GM18951 (cell line): ENCODE data around the gene CCDC57.
"Not testable (repeated sequence)": the region's sequence is repeated elsewhere in the genome, so short reads cannot be mapped to it uniquely, and the experiment has no call there.

Experiments used
- POLR2A ChIP-seq: IDR thresholded peaks from 4 replicates; pipeline ENCODE4 v1.6.1; 2011; ENCODE audit warnings: mild to moderate bottlenecking; ENCODE audit not compliant: insufficient read length, insufficient read depth; ENCODE audit errors: extremely low read depth
- in situ Hi-C: fragments of 300-500 bp; cut with MboI; formaldehyde crosslinking; loops from one replicate; pipeline ENCODE4 v1.12.0; 2022; ENCODE audit warnings: low sequenced_read_pairs, mixed read lengths, inconsistent platforms; ENCODE audit not compliant: unreplicated experiment

Gene CCDC57

DNA sequence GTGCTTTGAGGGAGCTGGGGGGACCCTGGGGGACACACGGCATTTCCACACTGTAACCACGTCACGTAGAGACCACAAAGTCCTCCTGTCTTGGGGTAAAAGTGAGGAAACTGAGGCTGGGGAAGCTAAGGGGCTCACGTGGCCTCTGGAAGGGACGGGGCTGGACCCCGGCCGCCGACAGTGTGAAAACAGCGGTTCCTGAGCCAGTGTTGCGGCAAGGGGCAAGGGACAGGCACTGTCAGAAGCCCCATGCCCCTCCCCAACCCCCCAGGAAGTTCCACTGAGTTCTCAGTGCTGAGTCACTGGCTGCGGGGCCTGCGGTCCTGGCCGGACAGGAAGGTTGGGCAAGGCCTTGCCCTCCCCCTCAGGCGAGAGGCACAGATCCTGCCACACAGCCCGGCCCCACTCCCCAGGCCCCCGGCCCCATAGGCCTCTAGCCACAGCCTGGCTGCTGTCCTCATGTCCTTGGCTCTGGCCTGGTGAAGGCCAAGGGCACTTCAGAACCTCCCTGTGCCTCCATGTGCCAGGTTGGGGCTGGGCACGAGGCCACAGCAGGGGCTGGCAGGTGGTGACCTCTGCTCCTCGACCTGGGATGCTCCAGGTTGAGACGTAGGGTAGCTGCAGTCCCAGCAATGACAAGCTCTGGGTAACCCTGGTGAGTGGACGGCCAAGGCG lies 5.0 kb upstream of the CCDC57 start:
- in situ Hi-C loops = no loop called here
- TF ChIP-seq POLR2A = no peak

DNA sequence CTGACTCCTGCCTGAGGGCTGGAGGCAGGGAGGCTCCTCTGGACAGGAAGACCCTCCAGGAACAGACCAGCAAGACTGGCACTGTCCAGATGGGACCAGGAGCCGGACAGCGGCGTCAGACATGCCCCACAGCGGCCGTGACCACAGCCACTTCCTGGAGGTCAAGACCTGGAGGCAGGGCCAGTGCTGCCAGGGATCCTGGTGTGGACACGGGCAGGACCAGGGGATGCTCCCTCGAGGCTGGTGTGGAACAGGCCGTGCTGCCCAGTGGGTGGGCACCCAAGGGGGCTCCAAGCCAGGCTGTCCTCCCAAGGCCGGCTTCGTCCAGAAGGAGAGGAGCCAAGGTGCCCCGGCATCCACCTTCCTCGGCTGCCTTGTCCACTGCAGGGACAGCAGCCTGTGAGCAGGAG lies 4.5 kb upstream of the CCDC57 start:
- TF ChIP-seq POLR2A = no peak
- in situ Hi-C loops = no loop called here

GRCh38 chr17:82216301-82217119 lies 3.9 kb upstream of the CCDC57 start:
- in situ Hi-C loops = no loop called here
- TF ChIP-seq POLR2A = peak; percentile 38

- TF ChIP-seq POLR2A = no peak
- in situ Hi-C loops = no loop called here
These were observed 3.3 kb upstream of the CCDC57 start for GRCh38 chr17:82215972-82216300.

GRCh38 chr17:82215095-82215971 lies 2.7 kb upstream of the CCDC57 start:
- in situ Hi-C loops = no loop called here
- no peak for TF ChIP-seq POLR2A

DNA sequence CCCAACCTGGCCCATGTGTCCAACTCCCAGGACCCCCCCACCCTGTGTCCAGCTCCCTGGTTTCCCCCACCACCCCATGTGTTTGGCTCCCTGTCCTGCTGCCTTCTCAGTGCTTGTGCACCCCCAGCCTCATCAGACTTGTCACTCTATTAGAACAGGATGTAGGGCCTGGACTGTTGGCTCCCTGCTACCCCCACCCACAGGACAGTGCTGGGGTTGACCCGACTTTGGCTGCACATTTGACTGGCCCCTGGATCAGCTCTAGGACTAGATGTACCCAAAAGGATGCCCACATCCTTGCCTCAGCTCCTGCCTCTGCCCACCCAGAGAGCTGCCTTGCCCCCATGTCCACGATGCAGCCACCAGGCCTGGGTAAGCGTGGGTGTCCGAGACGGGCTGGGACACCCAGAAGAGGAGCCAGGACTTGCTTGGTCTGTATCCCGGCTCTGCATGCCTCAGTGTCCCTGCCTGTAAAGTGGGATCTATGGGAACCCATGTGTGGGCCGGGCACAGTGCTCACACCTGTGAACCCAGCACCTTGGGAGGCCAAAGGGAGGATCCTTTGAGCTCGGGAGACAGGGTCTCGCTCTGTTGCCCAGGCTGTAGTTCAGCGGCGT lies 1.5 kb upstream of the CCDC57 start:
- TF ChIP-seq POLR2A = no peak
- in situ Hi-C loops = no loop called here

DNA sequence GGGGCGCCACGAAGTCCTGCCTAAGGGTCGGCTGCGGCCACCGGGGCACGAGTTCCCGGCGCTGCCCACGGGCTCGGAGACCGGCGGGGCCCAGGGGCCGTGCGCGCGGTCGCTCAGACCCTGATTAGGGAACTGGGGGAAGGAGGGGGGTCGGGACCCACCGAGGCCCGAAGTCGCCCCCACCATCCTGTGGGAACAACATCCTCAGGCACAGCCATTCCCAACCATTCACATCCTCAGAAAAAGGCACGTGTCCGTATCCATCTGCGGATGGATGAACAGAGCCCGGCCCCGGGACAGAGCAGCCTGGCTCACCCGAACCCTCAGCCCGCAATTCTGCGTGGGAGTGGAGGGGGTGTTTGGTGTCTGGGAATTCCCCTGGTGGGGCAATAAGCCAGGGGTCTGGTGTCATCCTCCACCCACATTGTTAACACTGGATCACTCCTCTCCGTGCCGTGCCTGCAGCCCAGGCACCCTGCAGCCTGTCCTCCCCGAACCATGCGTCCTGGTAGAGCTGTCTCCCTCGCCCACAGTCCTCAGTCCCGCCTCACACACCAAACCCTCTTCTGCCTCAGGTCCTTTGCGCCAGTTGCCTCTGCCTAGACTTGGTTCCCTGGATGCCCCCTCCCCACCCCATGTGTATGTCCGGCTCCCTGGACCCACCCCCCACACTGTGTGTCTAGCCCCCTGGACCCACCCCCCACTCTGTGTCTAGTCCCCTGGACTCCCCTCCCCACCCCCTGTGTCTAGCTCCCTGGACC lies 789 bp upstream of the CCDC57 start:
- TF ChIP-seq POLR2A = no peak
- in situ Hi-C loops = no loop called here

DNA sequence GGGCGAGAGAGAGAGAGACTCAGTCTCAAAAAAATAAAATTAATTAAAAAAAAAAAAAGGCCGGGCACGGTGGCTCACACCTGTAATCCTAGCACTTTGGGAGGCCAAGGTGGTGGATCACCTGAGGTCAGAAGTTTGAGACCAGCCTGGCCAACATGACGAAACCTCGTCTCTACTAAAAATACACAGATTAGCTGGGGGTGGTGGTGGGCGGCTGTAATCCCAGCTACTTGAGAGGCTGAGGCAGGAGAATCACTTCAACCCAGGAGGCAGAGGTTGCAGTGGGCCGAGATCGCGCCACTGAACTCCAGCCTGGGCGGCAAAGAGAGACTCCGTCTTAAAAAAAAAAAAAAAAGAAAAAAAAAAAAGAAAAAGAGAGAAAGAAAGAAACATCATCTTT lies 2.0 kb downstream of the CCDC57 start:
- in situ Hi-C loops = not testable (repeated sequence)

DNA sequence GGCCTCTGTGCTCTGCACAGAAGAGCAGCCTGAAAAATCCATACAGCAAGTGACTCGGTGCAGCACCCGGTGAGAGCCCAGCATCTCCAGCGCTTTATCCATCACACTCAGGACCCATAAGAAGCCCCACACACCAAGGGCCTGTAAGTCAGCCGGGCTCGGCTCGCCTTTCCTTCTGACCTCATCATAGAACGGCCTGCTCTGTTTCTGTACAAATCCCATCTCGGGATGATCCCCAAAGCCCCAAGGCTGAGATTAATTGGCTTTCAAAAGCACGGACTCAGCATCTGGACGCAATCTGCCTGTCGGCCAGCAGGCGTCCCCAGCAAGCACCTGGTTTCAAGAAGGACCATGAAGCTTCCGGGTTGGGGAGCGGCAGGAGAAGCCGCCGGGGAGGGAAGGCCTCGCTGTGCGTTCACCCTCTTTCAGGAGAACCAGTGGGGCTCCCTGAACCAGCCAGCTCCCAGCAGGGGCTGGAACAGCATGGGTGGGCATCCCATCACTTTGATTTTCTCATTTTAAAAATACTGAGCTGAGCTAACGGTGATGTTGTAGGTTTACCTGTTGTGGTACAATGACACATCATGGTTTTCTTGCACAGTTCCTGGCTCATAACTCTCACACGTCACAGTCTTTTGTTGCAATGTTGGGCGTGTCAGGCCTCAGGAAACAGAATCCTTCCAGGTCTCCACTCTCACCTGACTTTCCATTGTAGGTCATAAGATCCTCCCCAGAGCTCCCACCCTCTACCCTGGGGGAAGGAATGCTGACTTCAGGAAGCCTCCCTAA lies 6.7 kb downstream of the CCDC57 start:
- TF ChIP-seq POLR2A = peak; percentile 81
- in situ Hi-C loops = no loop called here

DNA sequence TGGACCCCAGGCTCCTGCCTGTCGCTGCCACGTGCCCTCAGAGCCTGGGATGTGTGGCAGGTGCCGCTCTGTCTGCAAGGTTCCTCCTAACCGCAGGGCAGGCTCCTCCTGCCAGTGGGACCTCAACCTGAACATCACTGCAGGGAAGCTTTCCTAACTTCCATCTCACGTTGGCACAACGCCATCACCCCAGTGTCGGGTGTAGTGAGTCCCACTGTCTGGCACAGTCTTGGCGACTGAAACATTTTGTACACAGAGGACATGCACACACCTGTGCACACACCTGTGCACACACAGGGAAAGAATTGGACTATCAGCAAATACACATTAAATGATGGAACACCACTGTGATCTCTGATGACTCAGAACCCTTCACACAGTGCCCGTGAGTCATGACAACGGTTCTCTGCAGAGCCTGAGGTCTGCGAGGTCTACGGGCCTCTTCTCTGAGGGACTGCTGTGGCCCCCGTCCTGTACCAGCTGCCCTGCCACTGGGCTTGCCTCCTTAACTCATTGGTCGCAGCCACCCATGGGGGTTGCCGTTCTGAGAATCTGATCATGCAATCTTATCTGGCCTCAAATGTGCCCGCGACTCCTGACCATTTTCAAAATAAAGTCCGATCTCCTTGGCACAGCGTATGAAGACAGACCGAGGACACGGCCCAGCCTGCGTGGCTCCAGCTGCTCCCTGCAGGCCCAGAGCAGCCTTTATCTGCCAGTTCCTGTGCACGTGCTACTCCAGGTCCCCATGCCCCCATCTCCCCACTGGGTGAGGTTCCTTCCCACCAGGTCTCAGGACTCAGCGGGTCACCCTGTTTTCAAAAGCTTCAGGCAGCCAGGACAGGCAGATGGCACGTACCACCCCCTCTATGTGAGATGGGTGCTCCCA lies 7.6 kb downstream of the CCDC57 start:
- in situ Hi-C loops = no loop called here
- no peak for TF ChIP-seq POLR2A

DNA sequence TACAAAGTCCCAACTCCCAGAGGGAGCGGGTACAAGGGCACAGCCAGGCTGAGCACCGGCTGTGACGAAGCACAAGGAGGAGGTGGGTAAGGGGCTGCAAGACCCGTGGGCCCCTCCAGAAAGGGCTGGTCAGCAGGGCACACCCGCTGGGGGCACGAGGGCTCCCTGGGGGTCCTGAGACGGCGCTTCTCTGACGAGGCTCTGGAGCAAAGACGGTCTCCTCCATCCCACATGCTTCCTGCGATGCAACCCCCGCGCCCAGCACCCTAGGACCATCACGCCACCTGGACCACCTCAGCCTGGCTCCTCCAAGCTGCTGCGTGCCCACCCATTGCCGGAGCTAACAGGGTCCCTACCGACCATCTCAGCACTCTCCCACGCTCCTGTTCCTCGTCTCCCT lies 8.7 kb downstream of the CCDC57 start:
- no peak for TF ChIP-seq POLR2A
- in situ Hi-C loops = no loop called here
